Smooth muscle cell (in vitro differentiated cells): ENCODE data around the gene OSBPL3. TPM values are rescaled to one million over a fixed set of nuclear protein-coding genes. Genes with fewer than 3 reads are reported as not detected.

Source experiments
- DNase-seq: peaks from one replicate; lab custom pipeline; 2025; ENCODE audit not compliant: unreplicated experiment; lab: John Stamatoyannopoulos, UW
- H2AFZ ChIP-seq: fragments of 200-600 bp; sonication (generic); 2 replicates; pipeline ENCODE4 v1.6.0; 2016; ENCODE audit warnings: antibody characterized with exemption, low read depth, mild to moderate bottlenecking
- H3F3A ChIP-seq: fragments of 200-600 bp; sonication (generic); 2 replicates; pipeline ENCODE4 v1.6.0; 2017; ENCODE audit warnings: antibody characterized with exemption, low read depth
- H3K27ac ChIP-seq: fragments of 200-600 bp; sonication (generic); 2 replicates; pipeline ENCODE4 v1.5.1; 2016; ENCODE audit warnings: low read depth, mild to moderate bottlenecking
- H3K27me3 ChIP-seq: fragments of 200-600 bp; sonication (generic); 2 replicates; pipeline ENCODE4 v1.6.1; 2016; ENCODE audit warnings: low read depth, mild to moderate bottlenecking
- H3K36me3 ChIP-seq: fragments of 200-600 bp; sonication (generic); 2 replicates; pipeline ENCODE4 v1.5.1; 2016; ENCODE audit warnings: low read depth
- H3K4me1 ChIP-seq: fragments of 200-600 bp; sonication (generic); 2 replicates; pipeline ENCODE4 v1.5.1; 2016; ENCODE audit warnings: low read depth
- H3K4me2 ChIP-seq: fragments of 200-600 bp; sonication (generic); 2 replicates; pipeline ENCODE4 v1.6.0; 2016; ENCODE audit warnings: mild to moderate bottlenecking
- H3K4me3 ChIP-seq: fragments of 200-600 bp; sonication (generic); 2 replicates; pipeline ENCODE4 v1.5.1; 2016; ENCODE audit warnings: mild to moderate bottlenecking
- H3K79me2 ChIP-seq: fragments of 200-600 bp; sonication (generic); 2 replicates; pipeline ENCODE4 v1.6.0; 2016; ENCODE audit warnings: low read depth, mild to moderate bottlenecking
- H3K9ac ChIP-seq: fragments of 200-600 bp; sonication (generic); 2 replicates; pipeline ENCODE4 v1.6.0; 2016; ENCODE audit warnings: low read depth
- H3K9me3 ChIP-seq: fragments of 200-600 bp; sonication (generic); replicated peaks from 2 replicates; pipeline ENCODE4 v1.5.1; 2016; ENCODE audit warnings: low read depth
- H4K20me1 ChIP-seq: fragments of 200-600 bp; sonication (generic); 2 replicates; pipeline ENCODE4 v1.6.0; 2016; ENCODE audit warnings: low read depth
- CTCF ChIP-seq: fragments of 200-600 bp; sonication (generic); IDR thresholded peaks from 2 replicates; pipeline ENCODE4 v1.5.1; 2017; ENCODE audit warnings: borderline replicate concordance, mild to moderate bottlenecking, antibody characterized with exemption; ENCODE audit not compliant: insufficient read depth, poor library complexity, severe bottlenecking
- WGBS: methylation state at CpG from one replicate; pipeline ENCODE4 v1.1.7; 2016; ENCODE audit warnings: low lambda C conversion rate; 5-methylcytosine and 5-hydroxymethylcytosine counted together
- polyA plus RNA-seq: library from polyadenylated mRNA; unstranded; fragments of >200 nt; fragmentation: Nextera tagmentation; extraction: Ambion mirVana; gene quantifications from 2 replicates; pipeline ENCODE4 v1.2.1, GENCODE V29; 2016
- total RNA-seq: library from RNA; depleted of rRNA; stranded (reverse); fragments of >200 nt; gene quantifications from 2 replicates; pipeline ENCODE4 v1.2.3, GENCODE V29; 2014

Gene OSBPL3
- total and polyA plus RNA-seq, 2 experiments from 2014 or later = 6.2 to 16.3 TPM

- Histone ChIP-seq H3K9ac (no peak overlapping the region), H3K4me1 (no peaks in the 10 kb centered on the region), H3K4me2 (no peak overlapping the region), H3F3A (no peaks in the 10 kb centered on the region), H3K27ac (no peak overlapping the region), H2AFZ (no peak overlapping the region), H3K27me3 (no peaks in the 10 kb centered on the region), H3K4me3 (no peak overlapping the region), H3K79me2 (no peaks in the 10 kb centered on the region), H3K36me3 (no peaks in the 10 kb centered on the region), H4K20me1 (no peaks in the 10 kb centered on the region), H3K9me3 (no peaks in the 10 kb centered on the region)
- WGBS = 93% methylated on average over 3 of the region's 3 CpGs
- no peak for TF ChIP-seq CTCF
- no peak for DNase-seq
These were observed 202.2 kb downstream of the OSBPL3 start for GRCh38 chr7:24777806-24778205.

GRCh38 chr7:24773646-24774045 lies 206.3 kb downstream of the OSBPL3 start:
- Histone ChIP-seq H3K27ac (no peak overlapping the region), H2AFZ (no peak overlapping the region), H3K9me3 (no peaks in the 10 kb centered on the region), H3F3A (no peaks in the 10 kb centered on the region), H3K27me3 (no peaks in the 10 kb centered on the region), H3K4me2 (no peak overlapping the region), H4K20me1 (no peaks in the 10 kb centered on the region), H3K4me1 (no peaks in the 10 kb centered on the region), H3K9ac (no peak overlapping the region), H3K4me3 (no peak overlapping the region), H3K79me2 (no peaks in the 10 kb centered on the region), H3K36me3 (no peaks in the 10 kb centered on the region)
- TF ChIP-seq CTCF = no peak
- DNase-seq = no peak

- no peaks in the 10 kb centered on the region for H3K79me2 ChIP-seq
- DNase-seq = no peak
- no peaks in the 10 kb centered on the region for H4K20me1 ChIP-seq
- WGBS = 96% methylated on average over 2 of the region's 2 CpGs
- no peaks in the 10 kb centered on the region for H3F3A ChIP-seq
- H3K27me3 ChIP-seq = peaks cover 4% of the 10 kb centered on the region
- no peak overlapping the region for H3K27ac ChIP-seq
- no peak overlapping the region for H3K9ac ChIP-seq
- no peak for TF ChIP-seq CTCF
- H3K4me1 ChIP-seq = no peaks in the 10 kb centered on the region
- H3K36me3 ChIP-seq = no peaks in the 10 kb centered on the region
- no peak overlapping the region for H3K4me2 ChIP-seq
- no peak overlapping the region for H3K4me3 ChIP-seq
- no peaks in the 10 kb centered on the region for H3K9me3 ChIP-seq
- no peak overlapping the region for H2AFZ ChIP-seq
These were observed 210.1 kb downstream of the OSBPL3 start for GRCh38 chr7:24769851-24770250.

- H3K27me3 ChIP-seq = peaks cover 4% of the 10 kb centered on the region
- H2AFZ ChIP-seq = no peak overlapping the region
- no peaks in the 10 kb centered on the region for H3K4me1 ChIP-seq
- no peaks in the 10 kb centered on the region for H4K20me1 ChIP-seq
- H3K4me3 ChIP-seq = no peak overlapping the region
- DNase-seq = no peak
- no peak overlapping the region for H3K27ac ChIP-seq
- no peaks in the 10 kb centered on the region for H3K9me3 ChIP-seq
- no peaks in the 10 kb centered on the region for H3K36me3 ChIP-seq
- WGBS = 88% methylated on average over 9 of the region's 9 CpGs
- H3F3A ChIP-seq = no peaks in the 10 kb centered on the region
- no peak overlapping the region for H3K4me2 ChIP-seq
- no peaks in the 10 kb centered on the region for H3K79me2 ChIP-seq
- no peak for TF ChIP-seq CTCF
- H3K9ac ChIP-seq = no peak overlapping the region
These were observed 210.8 kb downstream of the OSBPL3 start for GRCh38 chr7:24769014-24769830.
